K562 (cell line): ENCODE data around the gene AACS. TPM values are rescaled to one million over a fixed set of nuclear protein-coding genes. Genes with fewer than 3 reads are reported as not detected.

ENCODE experiments used
- ATAC-seq: fragments of 200-7000 bp; cut with Tn5 transposase; 3 replicates; pipeline ENCODE4 v1.9.1; 2020; ENCODE audit warnings: moderate library complexity
- BruUV-seq: library from RNA; stranded (reverse); fragments of 400-500 nt; replicated peaks from 2 replicates; lab custom pipeline; 2021; lab: Mats Ljungman, UMichigan
- CTCF ChIA-PET: fragments of 300-600 bp; formaldehyde crosslinking; extraction: SDS; loops from one replicate; lab custom pipeline; 2021; ENCODE audit warnings: low intra/inter-chr PET ratio; lab: Yijun Ruan, JAX
- POLR2A ChIA-PET: fragments of 300-600, 350-650 bp; sonication (Branson Sonifier 250); formaldehyde crosslinking; extraction: SDS; loops from one replicate; lab custom pipeline; 2021; ENCODE audit warnings: antibody characterized with exemption, inconsistent platforms; lab: Yijun Ruan, JAX
- DNase-seq, 4 experiments: peaks; one replicate each; pipeline versions ENCODE4 v3.0.0 to v3.0.0-alpha.2; 2011 to 2018; ENCODE audit warnings: low spot score in 3 of 4, mixed read lengths in 3 of 4; ENCODE audit errors: extremely low read depth in 1 of 4
- FAIRE-seq: peaks from 2 replicates; lab custom pipeline; 2011; peaks lifted over from hg19 to GRCh38; lab: Jason Lieb, UNC
- H2AFZ ChIP-seq: 2 replicates; pipeline ENCODE4 v1.6.0; 2011; ENCODE audit warnings: low read depth, low read length, control low read depth, inconsistent platforms
- H3K27ac ChIP-seq: fragments of 200-600 bp; 3 replicates; pipeline ENCODE4 v1.8.0; 2011; ENCODE audit warnings: low read depth, mild to moderate bottlenecking, control low read depth, inconsistent platforms, low read length, moderate library complexity, mixed read lengths; ENCODE audit errors: extremely low read depth
- H3K27me3 ChIP-seq, 2 experiments: fragments of 300-600 bp in 1 of 2; 2 replicates in 1 of 2; 3 replicates in 1 of 2; pipeline versions ENCODE4 v1.6.0 to v1.8.0; 2011; ENCODE audit warnings: inconsistent platforms in 2 of 2, low read length in 2 of 2, mild to moderate bottlenecking in 1 of 2, mixed read lengths in 1 of 2, moderate library complexity in 1 of 2; ENCODE audit not compliant: control insufficient read depth in 2 of 2, insufficient read depth in 2 of 2
- H3K36me3 ChIP-seq: fragments of 300-600 bp; 3 replicates; pipeline ENCODE4 v1.8.0; 2011; ENCODE audit warnings: mild to moderate bottlenecking, low read length, inconsistent platforms; ENCODE audit not compliant: control insufficient read depth, insufficient read depth
- H3K4me1 ChIP-seq, 2 experiments: fragments of 200-600 bp in 1 of 2; replicated peaks in 1 of 2; 2 replicates in 1 of 2; 3 replicates in 1 of 2; pipeline versions ENCODE4 v1.5.1 to v1.8.0; 2011; ENCODE audit warnings: inconsistent platforms in 2 of 2, low read length in 2 of 2, mild to moderate bottlenecking in 1 of 2, mixed read lengths in 1 of 2, moderate library complexity in 1 of 2; ENCODE audit not compliant: control insufficient read depth in 2 of 2, insufficient read depth in 2 of 2
- H3K4me2 ChIP-seq: 2 replicates; pipeline ENCODE4 v1.6.1; 2011; ENCODE audit warnings: low read length, control low read depth, inconsistent platforms, mixed read lengths; ENCODE audit not compliant: insufficient read depth
- H3K4me3 ChIP-seq: fragments of 200-600 bp; sonication (generic), shearing (Covaris generic); 2 replicates; pipeline ENCODE4 v1.5.1; 2016; ENCODE audit warnings: control low read depth, inconsistent platforms
- H3K79me2 ChIP-seq: fragments of 200-600 bp; 3 replicates; pipeline ENCODE4 v1.8.0; 2011; ENCODE audit warnings: low read length, inconsistent platforms; ENCODE audit not compliant: control insufficient read depth, insufficient read depth
- H3K9ac ChIP-seq, 2 experiments: 2 replicates each; pipeline versions ENCODE4 v1.6.0 to v1.6.1; 2011; ENCODE audit warnings: low read depth in 2 of 2, low read length in 2 of 2, control low read depth in 1 of 2, inconsistent platforms in 1 of 2, mild to moderate bottlenecking in 1 of 2, mixed read lengths in 1 of 2; ENCODE audit not compliant: insufficient read depth in 1 of 2
- H3K9me1 ChIP-seq: one replicate; pipeline ENCODE4 v1.6.0; 2011; ENCODE audit warnings: inconsistent platforms, mild to moderate bottlenecking, low read length, moderate library complexity; ENCODE audit not compliant: control insufficient read depth, insufficient read depth
- H3K9me3 ChIP-seq: replicated peaks from 2 replicates; pipeline ENCODE4 v1.5.1; 2011; ENCODE audit warnings: low read depth, low read length, inconsistent platforms; ENCODE audit not compliant: control insufficient read depth, insufficient read depth
- H4K20me1 ChIP-seq: replicated peaks from 2 replicates; pipeline ENCODE4 v1.6.1; 2011; ENCODE audit warnings: low read length, inconsistent platforms, mixed read lengths; ENCODE audit not compliant: control insufficient read depth, insufficient read depth
- CBFB ChIP-seq: sonication (generic); formaldehyde crosslinking; IDR thresholded peaks from 2 replicates; pipeline ENCODE4 v1.4.0; 2020; ENCODE audit warnings: mild to moderate bottlenecking, missing genetic modification reagents
- EHMT2 ChIP-seq: fragments of 450-650 bp; IDR thresholded peaks from 2 replicates; pipeline ENCODE4 v1.6.1; 2018; ENCODE audit warnings: antibody characterized with exemption
- HDAC1 ChIP-seq, 2 experiments: fragments of 450-650 bp; IDR thresholded peaks; 2 replicates each; pipeline ENCODE4 v1.6.1; 2016 to 2017; ENCODE audit warnings: inconsistent platforms in 1 of 2, mild to moderate bottlenecking in 1 of 2, moderate library complexity in 1 of 2
- RAD21 ChIP-seq, 2 experiments: fragments of 250-450 bp in 1 of 2; fragments of 450-650 bp in 1 of 2; sonication (Bioruptor Pico) in 1 of 2; formaldehyde crosslinking in 1 of 2; IDR thresholded peaks in 1 of 2; conservative IDR thresholded peaks in 1 of 2; 2 replicates each; pipeline versions ENCODE4 v1.4.0 to v1.8.0; 2020 to 2022; ENCODE audit warnings: mild to moderate bottlenecking in 2 of 2, moderate library complexity in 1 of 2
- SMARCC2 ChIP-seq: fragments of 450-650 bp; IDR thresholded peaks from 2 replicates; pipeline ENCODE4 v1.6.1; 2017; ENCODE audit warnings: antibody characterized with exemption, moderate library complexity, mild to moderate bottlenecking, low read depth
- WGBS: fragments of 100-300 bp; shearing (Covaris generic); methylation state at CpG from one replicate; pipeline ENCODE4 v1.1.6; 2016; ENCODE audit warnings: low coverage, mixed read lengths; ENCODE audit not compliant: insufficient coverage; ENCODE audit errors: missing lambda C conversion rate; 5-methylcytosine and 5-hydroxymethylcytosine counted together
- in situ Hi-C: fragments of 300-500 bp; cut with MboI; formaldehyde crosslinking; loops from 4 replicates; pipeline ENCODE4 v1.15.0; 2018; ENCODE audit warnings: inconsistent platforms, mixed read lengths
- intact Hi-C: fragments of 100-400 bp; cut with micrococcal nuclease; formaldehyde crosslinking; loops from 2 replicates; pipeline ENCODE4 v1.14.2; 2022
- polyA plus RNA-seq, 8 experiments: library from polyadenylated mRNA; depleted of rRNA in 4 of 8; stranded (reverse) in 5 of 8; unstranded in 3 of 8; fragments of >200 nt; fragmentation: Nextera tagmentation in 2 of 8; fragmentation: Illumina TruSeq in 1 of 8; extraction: Ambion mirVana in 2 of 8; extraction: Trizol in 1 of 8; gene quantifications; 2 replicates each; pipeline versions ENCODE4 v1.2.1 to v1.2.3, GENCODE V29; 2011 to 2014; ENCODE audit warnings: inconsistent platforms in 1 of 8, missing spikeins in 1 of 8
- total RNA-seq, 7 experiments: library from RNA; depleted of rRNA in 6 of 7; stranded (reverse); fragments of >200 nt in 6 of 7; fragmentation: Illumina TruSeq in 2 of 7; extraction: Trizol in 2 of 7; gene quantifications; 2 replicates each; pipeline versions ENCODE4 v1.2.1 to v1.2.3, GENCODE V29; 2011 to 2021; ENCODE audit warnings: low replicate concordance in 1 of 7
- TF ChIP-seq, protein P1 (sequence below): fragments of 450-650 bp; formaldehyde crosslinking; IDR thresholded peaks from 2 replicates; pipeline ENCODE4 v1.4.0; 2022; ENCODE audit warnings: mild to moderate bottlenecking, moderate library complexity

AACS gene
- total and polyA plus RNA-seq, 9 of the 15 experiments (the other 6 are each of a cell fraction or from before 2014, with no cell fraction given) = 2.4 to 13.0 (median 6.0) TPM

DNA sequence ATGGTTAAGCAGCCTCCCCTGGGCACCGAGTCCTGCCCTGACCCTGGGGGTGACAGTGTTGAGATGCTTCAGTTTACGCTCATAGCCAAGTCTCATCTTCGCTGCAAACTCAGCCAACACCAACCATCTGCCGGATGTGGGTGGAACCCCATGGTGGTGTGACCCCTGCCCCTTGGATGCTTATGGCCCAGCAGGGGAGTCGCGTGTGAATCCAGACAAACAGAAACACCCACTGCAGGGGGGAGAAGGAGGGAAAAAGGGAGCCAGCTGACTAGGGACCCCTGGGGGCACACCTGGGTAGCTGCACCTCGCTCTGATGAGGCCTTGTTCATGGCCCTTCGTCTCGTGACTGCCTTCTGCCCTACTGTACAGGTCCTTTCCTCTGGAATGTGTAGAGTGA is 23.8 kb downstream of the AACS start (continued):
- TF ChIP-seq RAD21 (CRISPR knock-in tag; conservative IDR thresholded peaks at IDR 0.05 in 1 of 2, IDR thresholded peaks at IDR 0.05 in 1 of 2) = peak in 1 of 2 experiments; percentile 30; a peak in 1 of 4 replicates
- TF ChIP-seq SMARCC2 = no peak

DNA sequence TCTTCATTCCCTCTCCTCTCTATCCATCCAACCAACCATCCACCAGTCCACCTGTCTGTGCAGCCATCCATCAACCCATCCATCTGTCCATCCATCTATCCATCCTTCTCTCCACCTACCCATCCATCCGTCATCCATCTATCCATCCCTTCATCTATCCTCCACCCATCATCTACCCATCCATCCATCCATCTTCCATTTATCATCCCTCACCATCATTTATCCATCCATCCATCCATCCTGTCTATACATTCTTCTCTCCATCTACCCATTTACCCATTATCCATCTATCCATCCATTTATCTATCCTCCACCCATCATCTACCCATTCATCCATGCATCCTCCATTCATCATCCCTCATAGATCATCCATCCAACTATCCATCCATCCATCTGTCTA is 24.4 kb downstream of the AACS start:
- H3K4me2 ChIP-seq = no peak overlapping the region
- H3K36me3 ChIP-seq = peaks cover 22% of the 10 kb centered on the region; the same call in 2 of the 3 replicates
- 89% methylated on average over 1 of the region's 1 CpG for WGBS
- H3K9me1 ChIP-seq = no peaks in the 10 kb centered on the region
- CTCF ChIA-PET = no interaction called here
- no peaks in the 10 kb centered on the region for H4K20me1 ChIP-seq
- TF ChIP-seq, protein P1, sequence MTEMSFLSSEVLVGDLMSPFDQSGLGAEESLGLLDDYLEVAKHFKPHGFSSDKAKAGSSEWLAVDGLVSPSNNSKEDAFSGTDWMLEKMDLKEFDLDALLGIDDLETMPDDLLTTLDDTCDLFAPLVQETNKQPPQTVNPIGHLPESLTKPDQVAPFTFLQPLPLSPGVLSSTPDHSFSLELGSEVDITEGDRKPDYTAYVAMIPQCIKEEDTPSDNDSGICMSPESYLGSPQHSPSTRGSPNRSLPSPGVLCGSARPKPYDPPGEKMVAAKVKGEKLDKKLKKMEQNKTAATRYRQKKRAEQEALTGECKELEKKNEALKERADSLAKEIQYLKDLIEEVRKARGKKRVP = no peak
- no peak for TF ChIP-seq CBFB
- 0 out of 4 replicates have a peak, but pooled peaks of 1 of the 2 experiments have one; percentile 28 for TF ChIP-seq HDAC1 (IDR thresholded peaks at IDR 0.05)
- 0 out of 2 replicates have a peak, but pooled peaks have one; percentile 38 for TF ChIP-seq EHMT2
- TF ChIP-seq, all 486 proteins: peak for 2
- no peak for DNase-seq
- H3K9ac ChIP-seq = no peak overlapping the region
- H3K4me3 ChIP-seq = no peak overlapping the region
- in situ Hi-C loops (no loop called here), intact Hi-C loops (no loop called here)
- H3K27ac ChIP-seq = no peak overlapping the region
- no peaks in the 10 kb centered on the region for H3K79me2 ChIP-seq
- POLR2A ChIA-PET = interaction anchor here (1.1 kb wide), 1 partner anchor 16 kb away, joined by 3 read pairs; no protein-coding TSS in a partner anchor
- H3K27me3 ChIP-seq = no peaks in the 10 kb centered on the region
- H2AFZ ChIP-seq = no peak overlapping the region
- FAIRE-seq = no peak
- peaks cover 3 to 22% of the 10 kb centered on the region in 2 experiments; a peak in 4 of 5 replicates for H3K4me1 ChIP-seq
- no TSS peak for BruUV-seq
- ATAC-seq = no peak
- H3K9me3 ChIP-seq = no peaks in the 10 kb centered on the region
